ENCODE measurements around the gene ANKFY1.
A peak's percentile ranks its signal among the peaks of the same experiment; 100 is the strongest.

ANKFY1 gene

GRCh38 chr17:4293572-4293971 is 29.8 kb upstream of the ANKFY1 start:
- H3K27ac ChIP-seq (ENCODE audit: low read depth, low read length) = no peak overlapping the region
- H3K9ac ChIP-seq (ENCODE audit: low read length in 5 of 5) = no peak overlapping the region
- no peaks in the 10 kb centered on the region for H3K4me1 ChIP-seq (ENCODE audit: control insufficient read depth in 5 of 5, insufficient read depth in 5 of 5, low read length in 5 of 5)
- H3K9me3 ChIP-seq (ENCODE audit: control insufficient read depth in 5 of 5, low read length in 5 of 5) = no peaks in the 10 kb centered on the region
- no peaks in the 10 kb centered on the region for H3K27me3 ChIP-seq (ENCODE audit: control insufficient read depth in 5 of 5, insufficient read depth in 4 of 5, low read length in 5 of 5)
- peaks cover 6 to 30% (median 15%) of the 10 kb centered on the region in 5 donors for H3K36me3 ChIP-seq (ENCODE audit: control insufficient read depth in 5 of 5, insufficient read depth in 5 of 5, low read length in 5 of 5)
- H3K4me3 ChIP-seq (ENCODE audit: low read depth in 1 of 5, low read length in 5 of 5) = no peak overlapping the region

- Histone ChIP-seq H3K9ac (ENCODE audit: low read length in 5 of 5) (no peak overlapping the region), H3K36me3 (ENCODE audit: control insufficient read depth in 5 of 5, insufficient read depth in 5 of 5, low read length in 5 of 5) (peaks cover 6 to 27% (median 14%) of the 10 kb centered on the region in 5 donors), H3K27ac (ENCODE audit: low read depth, low read length) (no peak overlapping the region), H3K9me3 (ENCODE audit: control insufficient read depth in 5 of 5, low read length in 5 of 5) (no peaks in the 10 kb centered on the region), H3K4me3 (ENCODE audit: low read depth in 1 of 5, low read length in 5 of 5) (no peak overlapping the region), H3K27me3 (ENCODE audit: control insufficient read depth in 5 of 5, insufficient read depth in 4 of 5, low read length in 5 of 5) (no peaks in the 10 kb centered on the region), H3K4me1 (ENCODE audit: control insufficient read depth in 5 of 5, insufficient read depth in 5 of 5, low read length in 5 of 5) (no peaks in the 10 kb centered on the region)
Observed at GRCh38 chr17:4287710-4288109, 23.9 kb upstream of the ANKFY1 start.

GRCh38 chr17:4276514-4276913 is 12.7 kb upstream of the ANKFY1 start:
- Histone ChIP-seq H3K27ac (ENCODE audit: low read depth, low read length) (no peak overlapping the region), H3K27me3 (ENCODE audit: control insufficient read depth in 5 of 5, insufficient read depth in 4 of 5, low read length in 5 of 5) (no peaks in the 10 kb centered on the region), H3K4me1 (ENCODE audit: control insufficient read depth in 5 of 5, insufficient read depth in 5 of 5, low read length in 5 of 5) (no peaks in the 10 kb centered on the region), H3K36me3 (ENCODE audit: control insufficient read depth in 5 of 5, insufficient read depth in 5 of 5, low read length in 5 of 5) (peaks cover 6 to 29% (median 13%) of the 10 kb centered on the region in 5 donors), H3K4me3 (ENCODE audit: low read depth in 1 of 5, low read length in 5 of 5) (no peak overlapping the region), H3K9ac (ENCODE audit: low read length in 5 of 5) (no peak overlapping the region), H3K9me3 (ENCODE audit: control insufficient read depth in 5 of 5, low read length in 5 of 5) (no peaks in the 10 kb centered on the region)

GRCh38 chr17:4272972-4273368 is 9.2 kb upstream of the ANKFY1 start:
- no peaks in the 10 kb centered on the region for H3K27me3 ChIP-seq (ENCODE audit: control insufficient read depth in 5 of 5, insufficient read depth in 4 of 5, low read length in 5 of 5)
- no peaks in the 10 kb centered on the region for H3K9me3 ChIP-seq (ENCODE audit: control insufficient read depth in 5 of 5, low read length in 5 of 5)
- no peak overlapping the region for H3K9ac ChIP-seq (ENCODE audit: low read length in 5 of 5)
- peaks cover 0 to 4% (median 0%) of the 10 kb centered on the region in 5 donors for H3K4me1 ChIP-seq (ENCODE audit: control insufficient read depth in 5 of 5, insufficient read depth in 5 of 5, low read length in 5 of 5)
- H3K27ac ChIP-seq (ENCODE audit: low read depth, low read length) = no peak overlapping the region
- no peak overlapping the region for H3K4me3 ChIP-seq (ENCODE audit: low read depth in 1 of 5, low read length in 5 of 5)
- peaks cover 9 to 41% (median 13%) of the 10 kb centered on the region in 5 donors for H3K36me3 ChIP-seq (ENCODE audit: control insufficient read depth in 5 of 5, insufficient read depth in 5 of 5, low read length in 5 of 5)

GRCh38 chr17:4272213-4272971 is 8.6 kb upstream of the ANKFY1 start:
- no peaks in the 10 kb centered on the region for H3K9me3 ChIP-seq (ENCODE audit: control insufficient read depth in 5 of 5, low read length in 5 of 5)
- H3K9ac ChIP-seq (ENCODE audit: low read length in 5 of 5) = peak overlapping the region in 1 of 5 donors; percentile 57
- H3K36me3 ChIP-seq (ENCODE audit: control insufficient read depth in 5 of 5, insufficient read depth in 5 of 5, low read length in 5 of 5) = peaks cover 9 to 46% (median 16%) of the 10 kb centered on the region in 5 donors
- no peak overlapping the region for H3K27ac ChIP-seq (ENCODE audit: low read depth, low read length)
- H3K4me1 ChIP-seq (ENCODE audit: control insufficient read depth in 5 of 5, insufficient read depth in 5 of 5, low read length in 5 of 5) = peaks cover 0 to 4% (median 0%) of the 10 kb centered on the region in 5 donors
- H3K27me3 ChIP-seq (ENCODE audit: control insufficient read depth in 5 of 5, insufficient read depth in 4 of 5, low read length in 5 of 5) = no peaks in the 10 kb centered on the region
- H3K4me3 ChIP-seq (ENCODE audit: low read depth in 1 of 5, low read length in 5 of 5) = no peak overlapping the region

- H3K36me3 ChIP-seq (ENCODE audit: control insufficient read depth in 5 of 5, insufficient read depth in 5 of 5, low read length in 5 of 5) = peaks cover 9 to 41% (median 17%) of the 10 kb centered on the region in 5 donors
- peaks cover 0 to 4% (median 0%) of the 10 kb centered on the region in 5 donors for H3K4me1 ChIP-seq (ENCODE audit: control insufficient read depth in 5 of 5, insufficient read depth in 5 of 5, low read length in 5 of 5)
- H3K4me3 ChIP-seq (ENCODE audit: low read depth in 1 of 5, low read length in 5 of 5) = no peak overlapping the region
- no peaks in the 10 kb centered on the region for H3K27me3 ChIP-seq (ENCODE audit: control insufficient read depth in 5 of 5, insufficient read depth in 4 of 5, low read length in 5 of 5)
- no peaks in the 10 kb centered on the region for H3K9me3 ChIP-seq (ENCODE audit: control insufficient read depth in 5 of 5, low read length in 5 of 5)
- no peak overlapping the region for H3K27ac ChIP-seq (ENCODE audit: low read depth, low read length)
- H3K9ac ChIP-seq (ENCODE audit: low read length in 5 of 5) = peak overlapping the region in 1 of 5 donors; percentile 32
Observed at GRCh38 chr17:4270736-4271135, 7.0 kb upstream of the ANKFY1 start.

GRCh38 chr17:4269915-4270314 is 6.1 kb upstream of the ANKFY1 start:
- no peak overlapping the region for H3K27ac ChIP-seq (ENCODE audit: low read depth, low read length)
- H3K9me3 ChIP-seq (ENCODE audit: control insufficient read depth in 5 of 5, low read length in 5 of 5) = no peaks in the 10 kb centered on the region
- H3K9ac ChIP-seq (ENCODE audit: low read length in 5 of 5) = no peak overlapping the region
- peaks cover 9 to 41% (median 17%) of the 10 kb centered on the region in 5 donors for H3K36me3 ChIP-seq (ENCODE audit: control insufficient read depth in 5 of 5, insufficient read depth in 5 of 5, low read length in 5 of 5)
- H3K4me3 ChIP-seq (ENCODE audit: low read depth in 1 of 5, low read length in 5 of 5) = no peak overlapping the region
- peaks cover 0 to 4% (median 0%) of the 10 kb centered on the region in 5 donors for H3K4me1 ChIP-seq (ENCODE audit: control insufficient read depth in 5 of 5, insufficient read depth in 5 of 5, low read length in 5 of 5)
- H3K27me3 ChIP-seq (ENCODE audit: control insufficient read depth in 5 of 5, insufficient read depth in 4 of 5, low read length in 5 of 5) = no peaks in the 10 kb centered on the region

- Histone ChIP-seq H3K9me3 (ENCODE audit: control insufficient read depth in 5 of 5, low read length in 5 of 5) (no peaks in the 10 kb centered on the region), H3K4me1 (ENCODE audit: control insufficient read depth in 5 of 5, insufficient read depth in 5 of 5, low read length in 5 of 5) (peaks cover 10 to 21% (median 16%) of the 10 kb centered on the region in 5 donors), H3K9ac (ENCODE audit: low read length in 5 of 5) (no peak overlapping the region)
Observed at GRCh38 chr17:4267402-4267801, 3.6 kb upstream of the ANKFY1 start.

GRCh38 chr17:4266550-4266949 is 2.8 kb upstream of the ANKFY1 start:
- Histone ChIP-seq H3K36me3 (ENCODE audit: control insufficient read depth in 5 of 5, insufficient read depth in 5 of 5, low read length in 5 of 5) (peaks cover 9 to 35% (median 14%) of the 10 kb centered on the region in 5 donors), H3K9me3 (ENCODE audit: control insufficient read depth in 5 of 5, low read length in 5 of 5) (no peaks in the 10 kb centered on the region)

More at GRCh38 chr17:4267402-4267801, 3.6 kb upstream of the ANKFY1 start:
- Histone ChIP-seq H3K36me3 (ENCODE audit: control insufficient read depth in 5 of 5, insufficient read depth in 5 of 5, low read length in 5 of 5) (peaks cover 9 to 41% (median 17%) of the 10 kb centered on the region in 5 donors), H3K27me3 (ENCODE audit: control insufficient read depth in 5 of 5, insufficient read depth in 4 of 5, low read length in 5 of 5) (no peaks in the 10 kb centered on the region), H3K4me3 (ENCODE audit: low read depth in 1 of 5, low read length in 5 of 5) (no peak overlapping the region), H3K27ac (ENCODE audit: low read depth, low read length) (no peak overlapping the region)

GRCh38 chr17:4262703-4263102 is 1.1 kb downstream of the ANKFY1 start:
- peak overlapping the region; percentile 82 for H3K27ac ChIP-seq (ENCODE audit: low read depth, low read length)
- H3K4me3 ChIP-seq (ENCODE audit: low read depth in 1 of 5, low read length in 5 of 5) = peak overlapping the region; percentile 91 to 95 (median 93)
- H3K9ac ChIP-seq (ENCODE audit: low read length in 5 of 5) = peak overlapping the region; percentile 65 to 97 (median 96)
- peaks cover 0 to 14% (median 11%) of the 10 kb centered on the region in 5 donors for H3K9me3 ChIP-seq (ENCODE audit: control insufficient read depth in 5 of 5, low read length in 5 of 5)
- H3K36me3 ChIP-seq (ENCODE audit: control insufficient read depth in 5 of 5, insufficient read depth in 5 of 5, low read length in 5 of 5) = peaks cover 0 to 10% (median 5%) of the 10 kb centered on the region in 5 donors
- peaks cover 12 to 30% (median 22%) of the 10 kb centered on the region in 5 donors for H3K4me1 ChIP-seq (ENCODE audit: control insufficient read depth in 5 of 5, insufficient read depth in 5 of 5, low read length in 5 of 5)
- no peaks in the 10 kb centered on the region for H3K27me3 ChIP-seq (ENCODE audit: control insufficient read depth in 5 of 5, insufficient read depth in 4 of 5, low read length in 5 of 5)

More at GRCh38 chr17:4266550-4266949, 2.8 kb upstream of the ANKFY1 start:
- no peak overlapping the region for H3K4me3 ChIP-seq (ENCODE audit: low read depth in 1 of 5, low read length in 5 of 5)
- no peak overlapping the region for H3K9ac ChIP-seq (ENCODE audit: low read length in 5 of 5)
- no peaks in the 10 kb centered on the region for H3K27me3 ChIP-seq (ENCODE audit: control insufficient read depth in 5 of 5, insufficient read depth in 4 of 5, low read length in 5 of 5)
- no peak overlapping the region for H3K27ac ChIP-seq (ENCODE audit: low read depth, low read length)
- H3K4me1 ChIP-seq (ENCODE audit: control insufficient read depth in 5 of 5, insufficient read depth in 5 of 5, low read length in 5 of 5) = peaks cover 12 to 28% (median 22%) of the 10 kb centered on the region in 5 donors

Data from subcutaneous abdominal adipose tissue (tissue), 5 donors.